Transverse colon (tissue), 4 donors: ENCODE data around the gene LASP1NB.
"Not testable (repeated sequence)": the region's sequence is repeated elsewhere in the genome, so short reads cannot be mapped to it uniquely, and the experiment has no call there.

Experiments used
- DNase-seq: peaks from one replicate; pipeline ENCODE4 v3.0.0-alpha.2; 2019
- H3K27ac ChIP-seq, 4 donors: fragments of 200-600 bp; sonication (generic); 2 replicates each; pipeline ENCODE4 v1.5.1; 2016 to 2018; ENCODE audit warnings: inconsistent platforms in 4 of 4
- H3K27me3 ChIP-seq: fragments of 200-600 bp; sonication (generic); 2 replicates; pipeline ENCODE4 v1.5.1; 2017; ENCODE audit warnings: inconsistent platforms
- H3K36me3 ChIP-seq, 4 donors: fragments of 200-600 bp; sonication (generic); 2 replicates each; pipeline ENCODE4 v1.5.1; 2017 to 2019; ENCODE audit warnings: inconsistent platforms in 4 of 4
- H3K4me1 ChIP-seq, 4 donors: fragments of 200-600 bp; sonication (generic); 2 replicates each; pipeline ENCODE4 v1.5.1; 2017 to 2020; ENCODE audit warnings: inconsistent platforms in 4 of 4
- H3K4me3 ChIP-seq, 4 donors: fragments of 200-600 bp; sonication (generic); 1 replicate in 1 of 4; 2 replicates in 3 of 4; pipeline versions ENCODE4 v1.5.1 to v1.6.1; 2017 to 2019; ENCODE audit warnings: inconsistent platforms in 4 of 4
- H3K9me3 ChIP-seq, 2 donors: fragments of 200-600 bp; sonication (generic); 2 replicates each; pipeline ENCODE4 v1.5.1; 2017 to 2019; ENCODE audit warnings: inconsistent platforms in 2 of 2
- CTCF ChIP-seq, 5 experiments: fragments of 200-600 bp in 3 of 5; fragments of 450-650 bp in 2 of 5; sonication (generic) in 3 of 5; IDR thresholded peaks; 1 replicate in 2 of 5; 2 replicates in 3 of 5; pipeline ENCODE4 v1.5.1; 2016 to 2017; ENCODE audit warnings: antibody characterized with exemption in 5 of 5, inconsistent platforms in 3 of 5, mild to moderate bottlenecking in 2 of 5, moderate library complexity in 1 of 5
- EP300 ChIP-seq: sonication (generic); formaldehyde crosslinking; IDR thresholded peaks from one replicate; pipeline ENCODE4 v1.6.1; 2017; ENCODE audit warnings: antibody characterized with exemption, low read depth
- POLR2A ChIP-seq: fragments of 450-650 bp; IDR thresholded peaks from one replicate; pipeline ENCODE4 v1.6.1; 2016; ENCODE audit warnings: antibody characterized with exemption, mild to moderate bottlenecking, moderate library complexity
- POLR2AphosphoS5 ChIP-seq, 3 donors: sonication (generic); formaldehyde crosslinking; IDR thresholded peaks; one replicate each; pipeline ENCODE4 v1.6.1; 2016; ENCODE audit warnings: antibody characterized with exemption in 3 of 3
- WGBS, 2 donors: methylation state at CpG; one replicate each; pipeline ENCODE4 v1.1.5; 2018; ENCODE audit warnings: low coverage in 1 of 2; 5-methylcytosine and 5-hydroxymethylcytosine counted together
- in situ Hi-C, 4 donors: fragments of 200-750 bp; cut with MboI; loops; one replicate each; pipeline versions ENCODE4 v1.15.0 to v1.15.1; 2017; ENCODE audit warnings: low sequenced_read_pairs in 3 of 4, low pct_ligation_motif_present in 1 of 4, low pct_unique_long_range_greater_than_20kb in 1 of 4
- intact Hi-C: fragments of 100-400 bp; cut with DNase I; formaldehyde crosslinking; loops from one replicate; pipeline ENCODE4 v1.15.1; 2023; ENCODE audit warnings: low total_unique reads

The LASP1NB gene

GRCh38 chr17:38942696-38943334, 17.4 kb downstream of the LASP1NB start:
- H3K4me3 ChIP-seq = no peak overlapping the region
- H3K9me3 ChIP-seq = no peaks in the 10 kb centered on the region
- TF ChIP-seq CTCF (IDR thresholded peaks at IDR 0.05) = no peak
- TF ChIP-seq EP300 = no peak
- TF ChIP-seq POLR2AphosphoS5 (IDR thresholded peaks at IDR 0.05) = no peak
- no peak for TF ChIP-seq POLR2A
- 42 to 45% methylated on average over 4 of the region's 4 CpGs for WGBS, 2 donors
- in situ Hi-C loops = no loop called here
- peaks cover 0 to 8% (median 2%) of the 10 kb centered on the region in 4 donors for H3K4me1 ChIP-seq
- H3K27me3 ChIP-seq = peaks cover 7% of the 10 kb centered on the region
- intact Hi-C loops = no loop called here
- no peak for DNase-seq
- H3K27ac ChIP-seq = no peak overlapping the region
- no peaks in the 10 kb centered on the region for H3K36me3 ChIP-seq

GRCh38 chr17:38943607-38944006, 18.2 kb downstream of the LASP1NB start:
- no peaks in the 10 kb centered on the region for H3K9me3 ChIP-seq
- no peaks in the 10 kb centered on the region for H3K36me3 ChIP-seq
- in situ Hi-C loops (no loop called here), intact Hi-C loops (no loop called here)
- 45 to 47% methylated on average over 8 of the region's 8 CpGs for WGBS, 2 donors
- no peak overlapping the region for H3K4me3 ChIP-seq
- H3K27ac ChIP-seq = no peak overlapping the region
- no peak for DNase-seq
- H3K4me1 ChIP-seq = peaks cover 0 to 8% (median 2%) of the 10 kb centered on the region in 4 donors
- peaks cover under 1% of the 10 kb centered on the region for H3K27me3 ChIP-seq
- TF ChIP-seq EP300 (no peak), CTCF (IDR thresholded peaks at IDR 0.05) (no peak), POLR2AphosphoS5 (IDR thresholded peaks at IDR 0.05) (no peak), POLR2A (no peak)

GRCh38 chr17:38947189-38947588, 21.8 kb downstream of the LASP1NB start:
- TF ChIP-seq EP300 = no peak
- TF ChIP-seq POLR2A = no peak
- no peak for TF ChIP-seq POLR2AphosphoS5 (IDR thresholded peaks at IDR 0.05)
- TF ChIP-seq CTCF (IDR thresholded peaks at IDR 0.05) = no peak
- H3K27ac ChIP-seq = no peak overlapping the region
- intact Hi-C loops = no loop called here
- 88 to 92% methylated on average over 2 of the region's 2 CpGs for WGBS, 2 donors
- no peak for DNase-seq
- in situ Hi-C loops = no loop called here
- no peak overlapping the region for H3K4me3 ChIP-seq
- no peaks in the 10 kb centered on the region for H3K9me3 ChIP-seq
- peaks cover 0 to 8% (median 2%) of the 10 kb centered on the region in 4 donors for H3K4me1 ChIP-seq
- no peaks in the 10 kb centered on the region for H3K27me3 ChIP-seq
- H3K36me3 ChIP-seq = no peaks in the 10 kb centered on the region

GRCh38 chr17:38953800-38954199, 28.4 kb downstream of the LASP1NB start:
- intact Hi-C loops, H3K4me3 ChIP-seq, H3K27ac ChIP-seq, H3K4me1 ChIP-seq, H3K27me3 ChIP-seq, H3K36me3 ChIP-seq, H3K9me3 ChIP-seq, DNase-seq, in situ Hi-C loops: not testable (repeated sequence)
- WGBS, 2 donors = 78 to 93% methylated on average over 3 to 7 of the region's 7 CpGs

GRCh38 chr17:38958326-38958725, 32.9 kb downstream of the LASP1NB start:
- in situ Hi-C loops (no loop called here), intact Hi-C loops (no loop called here)
- Histone ChIP-seq H3K36me3 (no peaks in the 10 kb centered on the region), H3K27me3 (no peaks in the 10 kb centered on the region), H3K9me3 (no peaks in the 10 kb centered on the region), H3K27ac (no peak overlapping the region), H3K4me3 (no peak overlapping the region), H3K4me1 (no peaks in the 10 kb centered on the region)
- DNase-seq = no peak
- TF ChIP-seq EP300 = no peak
- no peak for TF ChIP-seq CTCF (IDR thresholded peaks at IDR 0.05)
- TF ChIP-seq POLR2A = no peak
- TF ChIP-seq POLR2AphosphoS5 (IDR thresholded peaks at IDR 0.05) = no peak
- WGBS, 2 donors = 0% methylated on average over 1 of the region's 1 CpG
